A549 (cell line): ENCODE data around the gene SEC24A. TPM values are rescaled to one million over a fixed set of nuclear protein-coding genes. Genes with fewer than 3 reads are reported as not detected.

Experiments
- ATAC-seq, 2 experiments: fragments of 200-7000 bp in 1 of 2; fragments of >200 bp in 1 of 2; cut with Nextera tagmentation in 1 of 2; cut with Tn5 transposase in 1 of 2; 3 replicates each; pipeline versions ENCODE4 v1.8.0 to v1.9.1; 2018 to 2020; ENCODE audit warnings: mild to moderate bottlenecking in 1 of 2, moderate library complexity in 1 of 2
- CTCF ChIA-PET: fragments of 300-600 bp; sonication (Branson Sonifier 250); formaldehyde crosslinking; extraction: SDS; loops from one replicate; lab custom pipeline; 2021; ENCODE audit warnings: antibody characterized with exemption, inconsistent platforms; lab: Yijun Ruan, JAX
- POLR2A ChIA-PET: fragments of 350-600 bp; formaldehyde crosslinking; extraction: SDS; loops from one replicate; lab custom pipeline; 2021; ENCODE audit warnings: antibody characterized with exemption, inconsistent platforms; lab: Yijun Ruan, JAX
- DNase-seq, 2 experiments: peaks; one replicate each; pipeline versions ENCODE4 v3.0.0 to v3.0.0-alpha.2; 2011 to 2016; ENCODE audit warnings: low read depth in 1 of 2, low spot score in 1 of 2
- FAIRE-seq: peaks from 2 replicates; lab custom pipeline; 2011; peaks lifted over from hg19 to GRCh38; lab: Jason Lieb, UNC
- H3K27ac ChIP-seq, 2 experiments: fragments of >200 bp; sonication (Bioruptor Twin); formaldehyde crosslinking; 3 replicates each; pipeline ENCODE4 v1.5.1; 2016 to 2017
- H3K4me1 ChIP-seq: fragments of >200 bp; sonication (Bioruptor Twin); formaldehyde crosslinking; 3 replicates; pipeline ENCODE4 v1.6.1; 2016
- H3K4me2 ChIP-seq: fragments of >200 bp; sonication (Bioruptor Twin); formaldehyde crosslinking; 3 replicates; pipeline ENCODE4 v1.6.1; 2016
- H3K4me3 ChIP-seq: fragments of >200 bp; sonication (Bioruptor Twin); formaldehyde crosslinking; 3 replicates; pipeline ENCODE4 v1.5.1; 2016
- H3K9me3 ChIP-seq: fragments of >200 bp; sonication (Bioruptor Twin); formaldehyde crosslinking; 3 replicates; pipeline ENCODE4 v1.6.1; 2016
- BCL3 ChIP-seq: fragments of >200 bp; sonication (Bioruptor Twin); formaldehyde crosslinking; IDR thresholded peaks from 3 replicates; pipeline ENCODE4 v1.6.1; 2016
- BHLHE40 ChIP-seq: IDR thresholded peaks from 2 replicates; pipeline ENCODE4 v1.6.1; 2012; ENCODE audit warnings: low read depth, low read length, inconsistent platforms
- CEBPB ChIP-seq, 2 experiments: fragments of >200 bp in 1 of 2; sonication (Bioruptor Twin) in 1 of 2; formaldehyde crosslinking in 1 of 2; IDR thresholded peaks; 2 replicates each; pipeline ENCODE4 v1.6.1; 2012 to 2016
- CHD4 ChIP-seq: fragments of 200-600 bp; sonication (generic); IDR thresholded peaks from 2 replicates; pipeline ENCODE4 v1.6.1; 2016; ENCODE audit warnings: antibody characterized with exemption, mild to moderate bottlenecking, borderline replicate concordance
- EHF ChIP-seq: fragments of 250-450 bp; sonication (Bioruptor Pico); IDR thresholded peaks from 2 replicates; pipeline ENCODE4 v1.5.0; 2020; ENCODE audit warnings: mild to moderate bottlenecking
- EHMT2 ChIP-seq: fragments of 200-600 bp; sonication (generic); IDR thresholded peaks from 2 replicates; pipeline ENCODE4 v1.6.1; 2016; ENCODE audit warnings: antibody characterized with exemption, low read depth, mild to moderate bottlenecking, moderate library complexity
- ELK1 ChIP-seq: fragments of 150-350 bp; IDR thresholded peaks from 2 replicates; pipeline ENCODE4 v1.6.1; 2014; ENCODE audit warnings: low read depth, mild to moderate bottlenecking, low read length
- EP300 ChIP-seq, 2 experiments: fragments of >200 bp; sonication (Bioruptor Twin); formaldehyde crosslinking; IDR thresholded peaks; 2 replicates in 1 of 2; 3 replicates in 1 of 2; pipeline ENCODE4 v1.6.1; 2016 to 2017
- FOSL2 ChIP-seq, 2 experiments: fragments of 450-650 bp in 1 of 2; fragments of >200 bp in 1 of 2; sonication (Bioruptor Twin) in 1 of 2; formaldehyde crosslinking; IDR thresholded peaks; 2 replicates each; pipeline versions ENCODE4 v1.5.0 to v1.6.1; 2016 to 2020; ENCODE audit warnings: mild to moderate bottlenecking in 1 of 2, moderate library complexity in 1 of 2
- HDAC2 ChIP-seq: fragments of 200-600 bp; sonication (generic); IDR thresholded peaks from 2 replicates; pipeline ENCODE4 v1.6.1; 2016
- HOXB13 ChIP-seq: fragments of 250-450 bp; sonication (Bioruptor Pico); IDR thresholded peaks from 2 replicates; pipeline ENCODE4 v1.5.0; 2020; ENCODE audit warnings: low read depth, mild to moderate bottlenecking, moderate library complexity
- HOXB5 ChIP-seq: fragments of 250-450 bp; sonication (Bioruptor Pico); IDR thresholded peaks from 2 replicates; pipeline ENCODE4 v1.5.0; 2020; ENCODE audit warnings: mild to moderate bottlenecking, moderate library complexity
- JUN ChIP-seq, 2 experiments: fragments of >200 bp; sonication (Bioruptor Twin); formaldehyde crosslinking; IDR thresholded peaks; 2 replicates in 1 of 2; 3 replicates in 1 of 2; pipeline ENCODE4 v1.6.1; 2016 to 2017
- MAFK ChIP-seq: fragments of 450-650 bp; IDR thresholded peaks from 2 replicates; pipeline ENCODE4 v1.6.1; 2014; ENCODE audit not compliant: partially characterized antibody
- NFE2L2 ChIP-seq: fragments of 150-350 bp; conservative IDR thresholded peaks from 2 replicates; pipeline ENCODE4 v1.6.1; 2014; ENCODE audit warnings: low read length
- PHF8 ChIP-seq: fragments of 200-600 bp; sonication (generic); IDR thresholded peaks from 2 replicates; pipeline ENCODE4 v1.6.1; 2016; ENCODE audit warnings: low read depth, mild to moderate bottlenecking, antibody characterized with exemption, moderate library complexity, borderline replicate concordance
- POLR2A ChIP-seq: IDR thresholded peaks from 2 replicates; pipeline ENCODE4 v1.6.1; 2012; ENCODE audit warnings: mild to moderate bottlenecking, low read length
- RAD21 ChIP-seq, 2 experiments: fragments of >200 bp in 1 of 2; sonication (Bioruptor Twin) in 1 of 2; formaldehyde crosslinking in 1 of 2; IDR thresholded peaks in 1 of 2; conservative IDR thresholded peaks in 1 of 2; 2 replicates in 1 of 2; 3 replicates in 1 of 2; pipeline ENCODE4 v1.6.1; 2012 to 2018; ENCODE audit warnings: inconsistent platforms in 1 of 2
- RARB ChIP-seq: fragments of 250-450 bp; sonication (Bioruptor Pico); IDR thresholded peaks from 2 replicates; pipeline ENCODE4 v1.8.0; 2021; ENCODE audit warnings: mild to moderate bottlenecking, moderate library complexity
- RCOR1 ChIP-seq: fragments of 150-350 bp; IDR thresholded peaks from 2 replicates; pipeline ENCODE4 v1.6.1; 2014; ENCODE audit warnings: antibody characterized with exemption, low read length, low read depth
- RFX5 ChIP-seq: fragments of 450-650 bp; IDR thresholded peaks from 2 replicates; pipeline ENCODE4 v1.7.1; 2014; ENCODE audit warnings: antibody characterized with exemption, mild to moderate bottlenecking, moderate library complexity
- TFCP2L1 ChIP-seq: fragments of 250-450 bp; sonication (Bioruptor Pico); IDR thresholded peaks from 2 replicates; pipeline ENCODE4 v1.5.0; 2021; ENCODE audit warnings: mild to moderate bottlenecking
- TP53 ChIP-seq: fragments of 250-450 bp; sonication (Bioruptor Pico); IDR thresholded peaks from 2 replicates; pipeline ENCODE4 v1.5.0; 2021; ENCODE audit warnings: mild to moderate bottlenecking, moderate library complexity
- ZC3H11A ChIP-seq: fragments of 450-650 bp; IDR thresholded peaks from 2 replicates; pipeline ENCODE4 v1.6.1; 2014; ENCODE audit warnings: antibody characterized with exemption, mild to moderate bottlenecking
- ZFP36 ChIP-seq: fragments of 450-650 bp; IDR thresholded peaks from 2 replicates; pipeline ENCODE4 v1.6.1; 2014; ENCODE audit warnings: borderline replicate concordance; ENCODE audit not compliant: partially characterized antibody
- ZSCAN20 ChIP-seq: fragments of 250-450 bp; sonication (Bioruptor Pico); IDR thresholded peaks from 2 replicates; pipeline ENCODE4 v1.8.0; 2022; ENCODE audit warnings: mild to moderate bottlenecking, moderate library complexity
- WGBS: methylation state at CpG from one replicate; pipeline ENCODE4 v1.1.6; 2017; ENCODE audit errors: missing lambda C conversion rate; 5-methylcytosine and 5-hydroxymethylcytosine counted together
- polyA plus RNA-seq, 4 experiments: library from polyadenylated mRNA; depleted of rRNA in 3 of 4; stranded (reverse); fragments of >200 nt; fragmentation: RNase III in 1 of 4; extraction: RNeasy Plus Mini Kit Qiagen cat#74134 plus additional on column Dnase treatment in 1 of 4; gene quantifications; 2 replicates in 3 of 4; 3 replicates in 1 of 4; pipeline ENCODE4 v1.2.3, GENCODE V29; 2011 to 2017
- TF ChIP-seq, protein P1 (sequence below): IDR thresholded peaks from 2 replicates; pipeline ENCODE4 v1.6.1; 2012
- TF ChIP-seq, protein P2 (sequence below): fragments of 250-450 bp; sonication (Bioruptor Pico); IDR thresholded peaks from 2 replicates; pipeline ENCODE4 v1.5.0; 2020; ENCODE audit warnings: low read depth, mild to moderate bottlenecking, moderate library complexity
- TF ChIP-seq, protein P3 (sequence below): fragments of 250-450 bp; sonication (Bioruptor Pico); IDR thresholded peaks from 2 replicates; pipeline ENCODE4 v1.5.0; 2021; ENCODE audit warnings: mild to moderate bottlenecking, moderate library complexity, borderline replicate concordance

SEC24A gene
- polyA plus RNA-seq, 2 of the 4 experiments (the other 2 are of a cell fraction), result 11.6 to 23.6 TPM

DNA sequence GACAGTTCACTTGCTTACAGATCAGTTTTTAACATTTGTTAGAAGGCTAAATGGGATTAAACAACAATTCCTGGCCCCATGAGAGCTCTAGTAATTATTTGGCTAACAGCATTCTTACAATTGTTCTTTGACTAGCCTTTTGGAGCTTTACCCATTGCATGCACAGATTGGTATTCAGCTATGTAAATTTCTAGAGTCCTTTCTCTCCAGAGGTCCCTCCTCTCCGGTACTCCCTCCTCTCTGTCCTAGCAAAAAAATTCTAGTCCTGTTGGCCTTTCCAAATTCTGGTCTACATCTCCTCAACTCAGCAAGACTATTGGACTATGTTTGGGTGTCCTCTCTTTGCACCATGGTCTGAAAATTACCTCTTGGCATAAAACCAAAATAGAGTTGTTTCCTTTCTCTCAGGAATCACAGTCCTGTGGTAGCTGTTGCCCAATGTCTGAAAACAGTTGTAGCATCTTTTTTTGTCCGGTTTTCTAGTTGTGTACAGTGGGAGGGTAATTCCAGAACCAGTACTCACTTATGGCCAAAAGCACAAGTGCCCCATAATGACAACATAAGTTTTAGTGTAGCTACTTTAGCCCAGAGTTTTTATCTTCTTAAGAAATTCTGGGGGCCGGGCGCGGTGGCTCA lies 34.0 kb upstream of the SEC24A start:
- TF ChIP-seq TP53, result no peak
- TF ChIP-seq TFCP2L1 (CRISPR knock-in tag), result no peak
- TF ChIP-seq EP300 (IDR thresholded peaks at IDR 0.05), result no peak
- no peak for TF ChIP-seq ZFP36
- TF ChIP-seq EHF (CRISPR knock-in tag), result no peak
- TF ChIP-seq HOXB5, result no peak
- TF ChIP-seq RARB, result no peak
- no peak for TF ChIP-seq MAFK
- TF ChIP-seq CEBPB (IDR thresholded peaks at IDR 0.05), result no peak
- TF ChIP-seq HOXB13, result no peak
- TF ChIP-seq POLR2A, result no peak
- no peak for TF ChIP-seq CHD4
- TF ChIP-seq RAD21 (conservative IDR thresholded peaks at IDR 0.05 in 1 of 2, IDR thresholded peaks at IDR 0.05 in 1 of 2), result no peak
- TF ChIP-seq BCL3, result no peak
- no peak for TF ChIP-seq HDAC2
- no peak for TF ChIP-seq NFE2L2
- TF ChIP-seq PHF8, result no peak
- TF ChIP-seq BHLHE40, result no peak
- no peak for TF ChIP-seq FOSL2 (IDR thresholded peaks at IDR 0.05)
- TF ChIP-seq FOSL2 (CRISPR knock-in tag; IDR thresholded peaks at IDR 0.05), result no peak
- TF ChIP-seq, protein P1, sequence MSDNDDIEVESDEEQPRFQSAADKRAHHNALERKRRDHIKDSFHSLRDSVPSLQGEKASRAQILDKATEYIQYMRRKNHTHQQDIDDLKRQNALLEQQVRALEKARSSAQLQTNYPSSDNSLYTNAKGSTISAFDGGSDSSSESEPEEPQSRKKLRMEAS, result no peak
- POLR2A ChIA-PET, result no interaction called here
- Histone ChIP-seq H3K4me1 (peaks cover 14% of the 10 kb centered on the region; the same call in 2 of the 3 replicates), H3K4me3 (no peak overlapping the region), H3K9me3 (no peaks in the 10 kb centered on the region), H3K4me2 (no peak overlapping the region), H3K27ac (no peak overlapping the region)
- WGBS, result 90% methylated on average over 5 of the region's 5 CpGs
- no peak for ATAC-seq
- DNase-seq, result no peak
- CTCF ChIA-PET, result interaction anchor here (0.7 to 1.4 kb wide), 4 partner anchors 27 to 290 kb away, joined by 3 to 5 read pairs (median 3); partner anchors contain the start of gene PCBD2
- no peak for FAIRE-seq

GRCh38 chr5:134620634-134621033 lies 28.0 kb upstream of the SEC24A start:
- CTCF ChIA-PET, result interaction anchor here (0.6 to 1.2 kb wide), 4 partner anchors 12 to 592 kb away, joined by 3 to 4 read pairs (median 3); no protein-coding TSS in a partner anchor
- POLR2A ChIA-PET, result interaction anchor here (0.6 to 1.2 kb wide), 2 partner anchors 12 to 93 kb away, joined by 3 to 7 read pairs; no protein-coding TSS in a partner anchor
- H3K9me3 ChIP-seq, result no peaks in the 10 kb centered on the region
- ATAC-seq (no peak; a peak in 1 of 6 replicates), DNase-seq (no peak), FAIRE-seq (no peak)
- no peak for TF ChIP-seq ZSCAN20 (CRISPR knock-in tag)
- TF ChIP-seq MAFK, result peak; percentile 39
- WGBS, result 91% methylated on average over 2 of the region's 2 CpGs
- no peaks in the 10 kb centered on the region for H3K4me1 ChIP-seq
- H3K4me2 ChIP-seq, result no peak overlapping the region
- 0 out of 6 replicates have a peak overlapping the region, but pooled peaks of 1 of the 2 experiments have one; percentile 29 for H3K27ac ChIP-seq
- no peak overlapping the region for H3K4me3 ChIP-seq

DNA sequence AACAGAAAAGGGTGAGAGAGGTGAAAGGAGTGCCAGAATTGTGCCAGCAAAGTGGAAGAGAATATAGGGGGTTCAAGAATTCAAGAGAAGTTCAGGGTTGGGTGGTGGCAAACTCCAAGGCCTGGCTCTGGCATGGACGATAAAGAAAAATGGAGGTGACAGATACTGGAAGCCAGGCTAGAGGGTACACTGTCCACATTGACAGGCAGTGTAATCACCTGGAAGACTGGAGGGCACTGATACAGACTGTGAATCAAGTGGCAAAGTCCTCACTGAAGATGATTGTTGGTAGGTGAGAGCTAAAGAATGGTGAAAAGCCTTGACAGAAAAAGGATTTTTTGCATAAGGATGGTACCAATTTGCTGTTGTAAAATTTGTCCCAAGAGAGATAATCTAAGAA lies 23.0 kb upstream of the SEC24A start:
- 87% methylated on average over 1 of the region's 1 CpG for WGBS
- POLR2A ChIA-PET, result no interaction called here
- Histone ChIP-seq H3K4me1 (peaks cover 11% of the 10 kb centered on the region), H3K9me3 (no peaks in the 10 kb centered on the region), H3K4me3 (no peak overlapping the region), H3K4me2 (no peak overlapping the region), H3K27ac (no peak overlapping the region)
- FAIRE-seq (no peak), ATAC-seq (no peak), DNase-seq (no peak)
- CTCF ChIA-PET, result no interaction called here
- no peak for TF ChIP-seq HDAC2
- TF ChIP-seq MAFK, result no peak
- TF ChIP-seq, protein P2, sequence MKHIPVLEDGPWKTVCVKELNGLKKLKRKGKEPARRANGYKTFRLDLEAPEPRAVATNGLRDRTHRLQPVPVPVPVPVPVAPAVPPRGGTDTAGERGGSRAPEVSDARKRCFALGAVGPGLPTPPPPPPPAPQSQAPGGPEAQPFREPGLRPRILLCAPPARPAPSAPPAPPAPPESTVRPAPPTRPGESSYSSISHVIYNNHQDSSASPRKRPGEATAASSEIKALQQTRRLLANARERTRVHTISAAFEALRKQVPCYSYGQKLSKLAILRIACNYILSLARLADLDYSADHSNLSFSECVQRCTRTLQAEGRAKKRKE (CRISPR knock-in tag), result no peak
- TF ChIP-seq, protein P3, sequence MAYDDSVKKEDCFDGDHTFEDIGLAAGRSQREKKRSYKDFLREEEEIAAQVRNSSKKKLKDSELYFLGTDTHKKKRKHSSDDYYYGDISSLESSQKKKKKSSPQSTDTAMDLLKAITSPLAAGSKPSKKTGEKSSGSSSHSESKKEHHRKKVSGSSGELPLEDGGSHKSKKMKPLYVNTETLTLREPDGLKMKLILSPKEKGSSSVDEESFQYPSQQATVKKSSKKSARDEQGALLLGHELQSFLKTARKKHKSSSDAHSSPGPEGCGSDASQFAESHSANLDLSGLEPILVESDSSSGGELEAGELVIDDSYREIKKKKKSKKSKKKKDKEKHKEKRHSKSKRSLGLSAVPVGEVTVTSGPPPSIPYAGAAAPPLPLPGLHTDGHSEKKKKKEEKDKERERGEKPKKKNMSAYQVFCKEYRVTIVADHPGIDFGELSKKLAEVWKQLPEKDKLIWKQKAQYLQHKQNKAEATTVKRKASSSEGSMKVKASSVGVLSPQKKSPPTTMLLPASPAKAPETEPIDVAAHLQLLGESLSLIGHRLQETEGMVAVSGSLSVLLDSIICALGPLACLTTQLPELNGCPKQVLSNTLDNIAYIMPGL (CRISPR knock-in tag), result no peak
- TF ChIP-seq ZC3H11A, result no peak
- no peak for TF ChIP-seq RCOR1
- no peak for TF ChIP-seq RFX5
- TF ChIP-seq FOSL2 (IDR thresholded peaks at IDR 0.05), result no peak
- TF ChIP-seq FOSL2 (CRISPR knock-in tag; IDR thresholded peaks at IDR 0.05), result no peak
- no peak for TF ChIP-seq JUN (IDR thresholded peaks at IDR 0.05)
- TF ChIP-seq ELK1, result no peak
- TF ChIP-seq EHMT2, result no peak
- TF ChIP-seq, protein P1, result no peak
